Measurements from ENCODE around the gene EEIG2. TPM values are rescaled to one million over a fixed set of nuclear protein-coding genes. Genes with fewer than 3 reads are reported as not detected.

EEIG2 gene
- total RNA-seq, 2 donors from 2014 or later: 7.0 to 9.2 TPM

GRCh38 chr1:108597041-108597440 is 37.1 kb downstream of the EEIG2 start:
- TF ChIP-seq CTCF (IDR thresholded peaks at IDR 0.05) (no peak), POLR2A (IDR thresholded peaks at IDR 0.05) (no peak)
- Histone ChIP-seq H3K4me1 (no peaks in the 10 kb centered on the region), H3K36me3 (replicated peaks in 1 of 2; ENCODE audit: insufficient read depth in 1 of 2, low read depth in 2 of 2) (no peaks in the 10 kb centered on the region), H3K4me3 (no peak overlapping the region), H3K9me3 (no peaks in the 10 kb centered on the region), H3K27me3 (no peaks in the 10 kb centered on the region), H3K27ac (no peak overlapping the region)
- DNase-seq (no peak), ATAC-seq (no peak)
- intact Hi-C loops (cut with DNase I): no loop called here

- Histone ChIP-seq H3K27me3 (no peaks in the 10 kb centered on the region), H3K27ac (no peak overlapping the region), H3K4me3 (no peak overlapping the region), H3K4me1 (no peaks in the 10 kb centered on the region), H3K36me3 (replicated peaks in 1 of 2; ENCODE audit: insufficient read depth in 1 of 2, low read depth in 2 of 2) (no peaks in the 10 kb centered on the region), H3K9me3 (no peaks in the 10 kb centered on the region)
- WGBS, 2 donors: 94 to 96% methylated on average over 1 of the region's 1 CpG
- intact Hi-C loops (cut with DNase I): no loop called here
- TF ChIP-seq CTCF (IDR thresholded peaks at IDR 0.05): no peak
- no peak for TF ChIP-seq POLR2A (IDR thresholded peaks at IDR 0.05)
- ATAC-seq: no peak
- DNase-seq: no peak
Measured at GRCh38 chr1:108598340-108598739, 38.4 kb downstream of the EEIG2 start.

GRCh38 chr1:108600504-108600903 is 40.6 kb downstream of the EEIG2 start:
- 77 to 83% methylated on average over 4 of the region's 4 CpGs for WGBS, 2 donors
- Histone ChIP-seq H3K27ac (no peak overlapping the region), H3K4me3 (no peak overlapping the region), H3K9me3 (no peaks in the 10 kb centered on the region), H3K36me3 (replicated peaks in 1 of 2; ENCODE audit: insufficient read depth in 1 of 2, low read depth in 2 of 2) (no peaks in the 10 kb centered on the region), H3K27me3 (no peaks in the 10 kb centered on the region), H3K4me1 (no peaks in the 10 kb centered on the region)
- intact Hi-C loops (cut with DNase I): no loop called here
- TF ChIP-seq CTCF (IDR thresholded peaks at IDR 0.05) (no peak), POLR2A (IDR thresholded peaks at IDR 0.05) (no peak)
- ATAC-seq (no peak), DNase-seq (no peak)

- TF ChIP-seq POLR2A (IDR thresholded peaks at IDR 0.05): no peak
- no peak for TF ChIP-seq CTCF (IDR thresholded peaks at IDR 0.05)
- Histone ChIP-seq H3K27me3 (no peaks in the 10 kb centered on the region), H3K36me3 (replicated peaks in 1 of 2; ENCODE audit: insufficient read depth in 1 of 2, low read depth in 2 of 2) (no peaks in the 10 kb centered on the region), H3K4me1 (no peaks in the 10 kb centered on the region), H3K27ac (no peak overlapping the region), H3K4me3 (no peak overlapping the region), H3K9me3 (no peaks in the 10 kb centered on the region)
- WGBS, 2 donors: 95 to 100% methylated on average over 1 of the region's 1 CpG
- no peak for ATAC-seq
- DNase-seq: no peak
- intact Hi-C loops (cut with DNase I): no loop called here
Measured at GRCh38 chr1:108601708-108602410, 42.0 kb downstream of the EEIG2 start.

GRCh38 chr1:108605633-108606032 is 45.7 kb downstream of the EEIG2 start:
- no peaks in the 10 kb centered on the region for H3K9me3 ChIP-seq
- ATAC-seq (no peak), DNase-seq (no peak)
- TF ChIP-seq POLR2A (IDR thresholded peaks at IDR 0.05) (no peak), CTCF (IDR thresholded peaks at IDR 0.05) (no peak)
- H3K27me3 ChIP-seq: no peaks in the 10 kb centered on the region
- no peak overlapping the region for H3K27ac ChIP-seq
- no peaks in the 10 kb centered on the region for H3K4me1 ChIP-seq
- H3K36me3 ChIP-seq (replicated peaks in 1 of 2; ENCODE audit: insufficient read depth in 1 of 2, low read depth in 2 of 2): no peaks in the 10 kb centered on the region
- intact Hi-C loops (cut with DNase I): no loop called here
- no peak overlapping the region for H3K4me3 ChIP-seq

Measured in body of pancreas (tissue), 4 donors.